SU-DHL-6 (cell line): Measurements from ENCODE around the gene NUP98.

ENCODE experiments used
- CTCF ChIP-seq: fragments of 200-600 bp; sonication (generic); IDR thresholded peaks from one replicate; pipeline ENCODE4 v1.5.1; 2017; ENCODE audit warnings: antibody characterized with exemption, mild to moderate bottlenecking, low read length, moderate library complexity; ENCODE audit not compliant: insufficient read depth, poor library complexity, severe bottlenecking
- EZH2phosphoT487 ChIP-seq: fragments of 200-600 bp; sonication (generic), shearing (Covaris generic); conservative IDR thresholded peaks from 2 replicates; pipeline ENCODE4 v1.6.1; 2018; ENCODE audit warnings: mild to moderate bottlenecking, antibody characterized with exemption, low read length, moderate library complexity, mixed read lengths

GRCh38 chr11:3799143-3799542, 1.8 kb upstream of the NUP98 start:
- no peak for TF ChIP-seq CTCF
- no peak for TF ChIP-seq EZH2phosphoT487
